Aortic smooth muscle cell (primary cell): ENCODE measurements around the gene CYSRT1. TPM values are rescaled to one million over a fixed set of nuclear protein-coding genes. Genes with fewer than 3 reads are reported as not detected.

ENCODE experiments used
- total RNA-seq: library from RNA; depleted of rRNA; stranded (reverse); fragments of >200 nt; gene quantifications from 2 replicates; pipeline ENCODE4 v1.2.3, GENCODE V29; 2014

CYSRT1 gene, protein sequence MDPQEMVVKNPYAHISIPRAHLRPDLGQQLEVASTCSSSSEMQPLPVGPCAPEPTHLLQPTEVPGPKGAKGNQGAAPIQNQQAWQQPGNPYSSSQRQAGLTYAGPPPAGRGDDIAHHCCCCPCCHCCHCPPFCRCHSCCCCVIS
- 0.87 and 1.2 TPM in 2 replicates for total RNA-seq

DNA sequence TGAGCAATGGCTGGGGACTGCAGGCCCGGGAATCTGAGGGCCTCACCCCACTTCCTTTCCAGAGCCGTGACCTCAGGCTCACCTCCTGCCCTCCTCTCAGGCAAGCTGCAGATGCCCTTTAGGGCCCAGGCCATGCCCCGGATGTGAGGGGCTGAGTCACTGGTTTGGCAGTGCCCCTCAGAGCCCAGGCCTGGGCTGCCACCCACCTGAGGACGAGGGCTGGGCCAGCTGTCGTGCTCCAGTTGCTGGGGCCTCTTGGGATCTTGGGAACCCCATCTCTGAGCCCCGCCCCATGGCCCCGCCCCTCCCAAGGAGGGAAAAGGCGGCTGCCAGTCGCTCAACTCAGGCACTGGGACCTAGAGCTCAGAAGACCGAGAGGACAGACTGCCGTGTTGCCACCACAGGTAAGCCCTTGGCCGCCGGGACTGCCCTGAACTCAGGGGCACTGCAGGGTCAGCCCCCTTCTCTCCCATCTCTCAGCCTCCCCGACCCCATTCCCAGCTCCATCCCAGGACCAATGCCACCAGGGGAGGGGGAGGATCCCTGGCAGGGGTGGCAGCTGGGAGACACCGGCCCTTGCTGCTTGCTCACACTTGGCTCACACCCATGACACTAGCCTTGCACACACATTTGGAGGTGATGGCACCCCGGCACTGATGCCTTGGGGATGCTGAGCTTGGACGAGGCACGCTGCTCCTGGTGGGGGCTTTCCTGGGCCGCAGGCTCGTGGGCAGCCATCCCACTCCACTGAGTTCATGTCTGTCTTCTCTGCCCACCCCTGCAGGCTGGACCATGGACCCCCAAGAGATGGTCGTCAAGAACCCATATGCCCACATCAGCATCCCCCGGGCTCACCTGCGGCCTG is at the start of gene CYSRT1:
CYSRT1 (plus strand) TSS at position 345 of the 865 bp plus-strand sequence; CDS start at position 793, 448 bp downstream.

DNA sequence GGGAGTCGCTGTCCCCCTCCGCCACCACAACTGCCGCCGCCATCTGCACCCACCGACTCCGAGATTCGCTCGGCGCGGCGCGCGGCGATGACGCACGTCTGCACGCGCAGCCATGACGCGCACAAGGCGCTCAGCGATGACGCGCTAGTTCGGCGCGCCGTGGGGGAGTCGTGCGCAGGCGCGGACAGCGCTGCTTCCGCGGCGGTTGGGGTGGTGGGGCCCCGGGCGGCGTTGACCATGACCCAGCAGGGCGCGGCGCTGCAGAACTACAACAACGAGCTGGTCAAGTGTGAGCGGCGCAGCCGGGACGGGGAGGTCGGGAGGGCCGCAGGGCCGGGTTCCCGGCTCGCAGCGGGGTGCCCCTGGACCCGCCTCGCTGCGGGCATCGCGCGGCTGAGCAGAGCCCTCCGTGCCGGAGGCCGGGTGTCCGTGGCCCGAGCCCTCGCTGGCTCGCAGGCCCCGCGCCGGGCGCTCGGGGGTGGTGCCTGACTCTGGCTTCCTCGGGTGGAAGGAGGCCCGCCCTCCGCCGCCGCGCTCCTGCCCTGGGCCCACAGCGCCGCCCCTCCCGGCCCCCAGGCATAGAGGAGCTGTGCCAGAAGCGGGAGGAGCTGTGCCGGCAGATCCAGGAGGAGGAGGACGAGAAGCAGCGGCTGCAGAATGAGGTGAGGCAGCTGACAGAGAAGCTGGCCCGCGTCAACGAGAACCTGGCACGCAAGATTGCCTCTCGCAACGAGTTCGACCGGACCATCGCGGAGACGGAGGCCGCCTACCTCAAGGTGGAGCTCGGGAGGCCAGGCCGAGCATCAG is 36.3 kb upstream of the CYSRT1 start, which contains the start of the genes ANAPC2 and SSNA1:
ANAPC2 (minus strand) TSS at position 71 of the 807 bp plus-strand sequence; CDS start at position 43, 28 bp downstream.
SSNA1 (plus strand) TSS at position 187 of the 807 bp plus-strand sequence; CDS start at position 238, 51 bp downstream.

DNA sequence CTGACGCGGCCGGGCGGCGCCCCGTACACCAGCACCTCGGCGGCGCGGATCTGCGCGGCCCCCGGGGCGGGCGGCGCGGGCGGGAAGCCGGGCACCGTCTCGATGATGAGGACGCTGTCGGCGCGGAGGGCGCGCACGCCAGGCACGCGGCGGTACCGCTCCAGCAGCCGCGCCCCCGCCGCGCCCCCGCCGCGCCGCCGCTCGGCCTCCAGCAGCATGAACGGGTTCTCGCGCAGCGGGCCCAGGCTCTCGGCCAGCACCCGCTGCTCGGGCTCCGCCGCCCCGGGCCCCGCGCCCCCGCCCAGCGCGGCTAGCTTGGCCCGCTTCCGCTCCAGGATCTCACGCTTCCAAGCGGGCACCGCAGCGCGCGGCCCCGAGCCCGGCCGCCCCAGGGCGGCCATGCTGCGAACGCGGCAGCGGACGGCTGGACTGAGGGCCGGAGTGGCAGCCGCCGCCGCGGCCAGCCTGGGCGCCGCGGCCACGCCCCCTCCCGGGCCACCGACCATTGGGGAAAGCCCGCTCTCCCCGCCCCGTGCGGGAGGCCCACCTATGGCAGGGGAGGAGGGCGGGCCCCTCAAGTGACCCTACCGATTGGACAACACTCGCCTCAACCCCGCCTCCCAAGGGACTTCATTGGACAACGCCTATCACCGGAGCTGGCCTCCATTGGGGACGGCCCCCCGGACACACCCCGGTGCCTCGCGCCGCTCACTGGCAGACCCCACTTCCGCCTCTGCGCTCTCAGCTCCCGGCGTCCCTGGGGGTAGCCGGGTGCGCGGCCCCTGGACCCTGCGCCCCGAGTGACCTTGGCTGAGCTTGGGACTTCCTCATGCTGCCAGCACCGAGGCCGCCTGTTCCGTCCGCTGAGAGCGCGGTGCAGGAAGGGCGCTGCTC is 24.4 kb upstream of the CYSRT1 start, which contains the start of gene TPRN:
TPRN (minus strand) TSS at position 431 of the 894 bp plus-strand sequence; CDS start at position 401, 30 bp downstream.

DNA sequence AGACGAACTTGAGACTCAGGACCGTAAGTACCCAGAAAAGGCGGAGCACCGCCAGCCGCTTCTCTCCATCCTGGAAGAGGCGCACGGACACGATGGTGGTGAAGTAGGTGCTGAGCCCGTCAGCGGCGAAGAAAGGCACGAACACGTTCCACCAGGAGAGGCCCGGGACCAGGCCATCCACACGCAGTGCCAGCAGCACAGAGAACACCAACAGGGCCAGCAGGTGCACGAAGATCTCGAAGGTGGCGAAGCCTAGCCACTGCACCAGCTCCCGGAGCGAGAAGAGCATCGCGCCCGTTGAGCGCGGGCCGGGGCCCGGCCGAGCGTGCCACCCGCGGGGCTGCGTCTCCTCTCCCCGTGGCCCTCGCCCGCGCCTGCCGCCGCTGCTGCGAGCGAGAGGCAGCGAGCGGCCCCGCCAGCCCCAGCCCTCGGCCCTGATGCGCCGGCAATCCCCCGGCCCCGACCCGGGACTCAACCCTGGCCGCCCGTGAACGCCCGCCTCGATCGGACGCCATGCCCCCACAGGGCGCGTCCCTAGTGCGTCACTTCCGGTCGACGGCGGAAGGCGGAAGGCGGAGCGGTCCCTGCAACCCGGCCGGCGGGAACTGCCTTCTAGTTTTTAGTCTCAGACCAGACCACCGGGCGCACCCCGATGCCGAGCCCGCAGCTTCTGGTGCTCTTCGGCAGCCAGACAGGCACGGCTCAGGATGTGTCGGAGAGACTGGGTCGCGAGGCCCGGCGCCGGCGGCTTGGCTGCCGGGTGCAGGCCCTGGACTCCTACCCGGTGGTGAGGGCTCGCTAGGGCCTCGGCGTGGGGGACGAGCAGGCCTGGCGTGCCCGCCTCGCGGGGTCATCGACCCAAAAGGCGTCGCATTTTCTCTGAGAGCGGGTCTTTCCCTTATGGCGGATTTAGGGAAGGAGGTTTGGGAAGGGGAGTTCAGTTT is 19.6 kb upstream of the CYSRT1 start, which contains the start of the genes NDOR1 and TMEM203:
NDOR1 (plus strand) TSS at position 575 of the 944 bp plus-strand sequence; CDS start at position 653, 78 bp downstream.
TMEM203 (minus strand) TSS at position 523 of the 944 bp plus-strand sequence; CDS start at position 289, 234 bp downstream.

DNA sequence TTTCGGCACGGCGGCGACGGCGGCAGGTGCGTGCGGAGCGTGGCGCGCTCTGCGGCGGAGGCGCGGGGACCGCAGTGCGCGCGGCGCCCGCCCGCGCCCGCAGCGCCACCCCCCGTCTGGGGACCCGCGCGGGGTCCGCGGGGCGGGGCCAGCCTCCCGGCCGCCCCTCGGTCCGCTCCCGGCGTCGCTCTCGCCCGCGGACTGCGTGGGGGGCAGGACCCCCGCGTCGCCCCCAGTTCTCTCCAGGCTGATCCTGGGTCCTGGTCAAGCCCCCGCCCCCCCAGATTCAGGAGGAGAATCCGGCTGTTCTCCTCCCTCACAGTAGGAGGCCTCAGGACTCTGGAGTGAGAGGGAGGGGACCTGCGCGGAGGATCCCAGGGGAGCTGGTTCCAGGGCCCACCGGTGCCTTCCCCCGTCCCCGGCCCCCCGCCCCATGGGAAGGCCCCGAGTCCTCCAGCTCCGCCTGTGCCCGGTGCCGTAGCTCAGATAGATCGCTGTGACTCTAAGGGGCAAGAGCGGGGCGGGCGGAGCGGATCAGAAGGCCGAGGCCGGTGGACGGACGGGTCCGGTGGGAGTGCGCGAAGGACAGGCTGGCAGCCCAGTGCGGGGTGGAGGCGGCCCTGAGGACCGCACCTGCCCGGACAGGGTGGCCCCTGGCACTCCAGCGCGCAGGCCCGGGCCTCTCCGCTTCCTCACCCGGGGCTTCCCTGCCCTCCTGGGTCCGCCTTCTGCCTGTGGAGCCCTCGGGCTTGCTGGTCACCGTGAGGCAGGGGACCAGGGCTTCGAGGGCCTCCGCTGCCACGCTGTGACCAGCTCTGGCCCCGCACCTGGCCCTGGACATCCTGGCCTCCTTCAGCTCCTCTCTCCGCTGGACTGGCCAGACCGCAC is 2.5 kb upstream of the CYSRT1 start, which contains the start of gene RNF208:
RNF208 (minus strand) TSS at position 51 of the 888 bp plus-strand sequence. CDS start 1,028 bp downstream, outside the sequence.

DNA sequence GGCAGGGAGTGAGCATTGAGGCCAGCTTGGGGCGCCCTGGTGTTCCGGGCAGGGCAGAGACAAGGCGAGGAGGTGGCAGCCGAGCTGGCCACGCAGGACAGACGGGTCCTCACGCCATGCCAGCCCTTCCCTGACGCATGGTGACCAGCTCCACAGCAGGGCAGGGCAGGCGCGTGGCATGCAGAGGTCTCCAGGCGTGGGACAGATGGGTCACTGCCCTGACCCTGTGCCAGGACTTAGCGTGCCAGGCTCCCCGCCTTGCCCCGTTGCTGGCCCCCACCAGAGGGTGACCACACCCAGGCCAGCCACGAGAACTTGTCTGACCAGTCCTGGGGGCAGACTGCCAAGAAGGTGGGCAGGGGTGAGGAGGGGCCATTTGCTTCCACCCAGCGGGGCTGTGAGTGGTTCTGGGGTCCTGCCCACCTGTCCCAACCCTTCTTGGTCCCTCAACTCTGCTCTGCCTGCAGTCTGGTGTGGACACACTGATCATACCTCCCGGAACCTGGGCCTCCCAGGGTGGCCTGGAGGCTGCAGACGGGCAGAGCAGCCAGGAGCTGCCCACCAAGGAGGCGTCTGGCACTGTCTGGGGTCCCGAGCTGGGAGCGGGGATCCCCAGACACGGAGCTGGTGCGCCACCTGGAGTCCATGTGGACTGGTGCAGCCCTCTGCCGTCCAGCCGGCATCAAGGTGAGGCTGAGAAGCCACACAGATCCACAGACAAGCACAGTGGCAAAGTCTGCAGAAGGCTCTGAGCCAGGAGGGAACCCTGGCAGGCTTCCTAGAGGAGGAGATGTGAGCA is 2.3 kb downstream of the CYSRT1 start, which contains the start of gene RNF224:
RNF224 (plus strand) TSS at position 449 of the 799 bp plus-strand sequence. CDS start 834 bp downstream, outside the sequence.

DNA sequence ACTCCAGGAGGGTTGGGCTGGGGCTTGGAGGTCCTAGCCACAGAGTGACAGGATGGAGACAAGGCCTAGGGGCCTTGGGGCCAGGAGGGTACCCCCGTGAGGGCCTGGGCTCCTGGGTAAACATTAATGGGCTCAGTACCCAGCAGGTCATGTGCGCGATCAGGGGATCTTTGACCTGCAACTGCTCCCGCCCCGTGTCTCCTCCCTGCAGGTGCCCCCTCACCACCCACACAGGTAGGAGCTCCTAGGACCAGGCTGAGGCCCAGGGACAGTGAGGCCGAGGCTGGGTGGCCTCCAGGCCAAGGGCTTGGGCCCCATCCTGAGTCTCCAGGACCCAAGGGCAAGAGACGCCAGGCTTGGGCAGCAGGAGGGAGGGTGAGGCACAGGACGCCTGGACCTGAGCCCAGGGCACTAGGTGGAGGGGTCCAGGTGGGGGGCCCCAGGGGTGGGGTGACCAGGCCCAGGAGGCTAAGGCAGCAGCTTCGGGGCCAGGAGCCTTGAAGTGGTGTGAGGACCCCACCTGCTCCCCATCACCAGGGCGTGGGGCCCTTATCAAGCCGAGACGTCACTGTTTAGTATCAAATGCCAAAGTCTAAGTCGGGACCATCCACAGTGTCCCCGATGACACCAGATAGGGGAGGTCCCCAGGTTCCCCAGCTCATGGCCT is 5.9 kb downstream of the CYSRT1 start, which contains the start of gene SLC34A3:
SLC34A3 (plus strand) TSS at position 197 of the 667 bp plus-strand sequence. CDS start 802 bp downstream, outside the sequence.

DNA sequence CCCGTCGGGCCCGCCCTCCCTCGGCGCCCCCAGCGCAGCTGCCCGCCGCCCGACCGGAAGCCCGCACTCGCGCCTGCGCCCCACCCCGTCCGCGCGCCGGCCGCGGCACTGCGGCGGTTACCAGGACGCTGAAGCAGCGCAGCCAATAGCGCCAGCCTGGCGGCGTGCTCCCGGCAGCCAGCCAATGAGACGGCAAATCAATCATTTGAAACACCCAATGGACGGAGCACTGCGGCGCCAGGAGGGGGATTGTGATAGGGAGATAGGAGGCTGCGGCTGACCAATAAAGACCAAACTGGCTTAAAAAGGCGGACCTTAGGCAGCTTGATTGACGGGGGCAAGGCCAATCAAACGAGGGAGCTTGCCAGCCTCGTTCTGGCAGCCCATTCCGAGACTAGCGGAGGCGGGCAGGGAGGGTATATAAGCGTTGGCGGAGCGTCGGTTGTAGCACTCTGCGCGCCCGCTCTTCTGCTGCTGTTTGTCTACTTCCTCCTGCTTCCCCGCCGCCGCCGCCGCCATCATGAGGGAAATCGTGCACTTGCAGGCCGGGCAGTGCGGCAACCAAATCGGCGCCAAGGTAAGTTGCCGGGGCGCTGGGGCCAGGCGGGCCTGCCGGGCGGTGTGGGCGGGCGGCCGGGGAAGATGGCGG is 16.0 kb downstream of the CYSRT1 start, which contains the start of gene TUBB4B:
TUBB4B (plus strand) TSS at position 447 of the 649 bp plus-strand sequence; CDS start at position 521, 74 bp downstream.

DNA sequence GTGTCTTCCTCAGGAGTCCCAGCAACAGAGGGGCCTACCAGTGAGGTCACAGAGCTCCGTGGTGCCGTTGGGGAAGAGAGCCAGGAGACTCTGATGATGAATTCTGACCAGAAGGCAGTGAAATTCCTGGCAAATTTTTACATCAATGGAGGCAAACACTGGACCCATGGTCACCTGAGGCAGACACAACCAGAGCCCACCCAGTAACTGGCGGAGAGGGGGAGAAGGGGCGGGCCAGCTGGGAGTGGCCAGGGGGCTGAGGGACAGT is 26.2 kb downstream of the CYSRT1 start, which contains the start of gene STPG3:
STPG3 (plus strand) TSS at position 93 of the 268 bp plus-strand sequence; CDS start at position 94, 1 bp downstream.

DNA sequence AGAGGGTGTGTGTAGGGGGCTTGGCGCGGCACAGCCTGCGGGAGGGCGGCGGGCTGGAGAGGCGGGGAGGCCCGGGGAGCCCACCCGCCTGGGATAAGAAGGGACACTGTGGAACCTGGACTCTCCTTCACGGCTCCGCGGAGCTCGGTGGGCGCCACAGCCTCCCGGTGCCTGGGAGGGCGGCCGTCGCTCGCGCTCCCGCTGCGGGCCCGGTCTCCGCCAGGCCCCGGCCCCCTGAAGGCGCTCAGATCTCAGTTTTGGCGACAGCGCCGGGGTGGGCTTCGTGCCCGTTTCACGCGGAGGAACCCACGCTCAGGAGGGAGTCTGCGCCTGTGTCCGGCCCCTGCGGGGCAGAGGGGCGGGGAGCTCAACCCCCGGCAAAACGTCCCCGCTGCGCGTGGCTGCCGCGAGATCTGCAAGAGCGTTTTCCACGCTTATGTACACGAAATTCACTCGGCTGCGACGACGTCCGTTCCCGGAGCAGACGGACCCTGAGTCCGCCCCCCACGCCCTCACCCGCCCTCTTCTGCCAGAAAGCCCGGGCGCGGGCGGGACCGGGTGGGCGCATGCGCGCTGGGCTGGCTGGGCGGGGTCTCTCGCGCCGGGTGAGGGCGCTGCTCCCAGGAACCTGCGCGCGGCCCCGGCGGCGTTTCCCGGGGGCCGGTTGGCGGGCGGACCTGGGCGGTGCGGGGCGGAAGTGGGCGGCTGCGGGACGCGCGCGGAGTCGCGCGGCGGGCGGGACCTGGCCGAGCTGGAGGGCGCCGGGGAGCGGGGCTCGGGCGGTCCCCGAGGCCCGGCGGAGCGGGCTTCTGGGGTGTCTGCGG is 29.9 kb downstream of the CYSRT1 start, which contains the start of gene NELFB:
NELFB (plus strand) TSS at position 704 of the 824 bp plus-strand sequence.

Other genes starting within 250 kb of the CYSRT1 start
- 9.8 and 21.8 TPM in 2 replicates for gene PTGDS, start 247.7 kb upstream of the CYSRT1 start, total RNA-seq
- gene LCNL1, start 242.2 kb upstream of the CYSRT1 start, total RNA-seq = 0.44 and 1.6 TPM in 2 replicates
- gene PAXX, start 232.8 kb upstream of the CYSRT1 start, total RNA-seq = 11.6 and 15.6 TPM in 2 replicates
- 4.8 and 5.2 TPM in 2 replicates for gene CLIC3, start 228.6 kb upstream of the CYSRT1 start, total RNA-seq
- gene ABCA2, start 196.9 kb upstream of the CYSRT1 start, total RNA-seq = 33.4 and 40.3 TPM in 2 replicates
- gene FUT7, start 193.1 kb upstream of the CYSRT1 start, total RNA-seq = not detected in 2 replicates
- gene NPDC1, start 179.0 kb upstream of the CYSRT1 start, total RNA-seq = 21.4 and 28.4 TPM in 2 replicates
- not detected in 2 replicates for gene ENTPD2, start 171.1 kb upstream of the CYSRT1 start, total RNA-seq
- gene SAPCD2, start 154.6 kb upstream of the CYSRT1 start, total RNA-seq = 5.1 and 7.7 TPM in 2 replicates
- gene UAP1L1, start 147.7 kb upstream of the CYSRT1 start, total RNA-seq = 14.0 and 19.0 TPM in 2 replicates
- 84.3 and 90.3 TPM in 2 replicates for gene MAN1B1, start 138.2 kb upstream of the CYSRT1 start, total RNA-seq
- gene DPP7, start 110.4 kb upstream of the CYSRT1 start, total RNA-seq = 83.8 and 87.8 TPM in 2 replicates
- gene GRIN1, start 86.0 kb upstream of the CYSRT1 start, total RNA-seq = 0.06 and 0.13 TPM in 2 replicates
- not detected in 2 replicates for gene LRRC26, start 55.1 kb upstream of the CYSRT1 start, total RNA-seq
- not detected in 2 replicates for gene TMEM210, start 53.1 kb upstream of the CYSRT1 start, total RNA-seq
- gene ANAPC2, start 36.6 kb upstream of the CYSRT1 start, total RNA-seq = 21.9 and 23.6 TPM in 2 replicates
- 73.2 and 78.1 TPM in 2 replicates for gene SSNA1, start 36.5 kb upstream of the CYSRT1 start, total RNA-seq
- 5.2 and 5.8 TPM in 2 replicates for gene TPRN, start 24.4 kb upstream of the CYSRT1 start, total RNA-seq
- 28.7 and 34.1 TPM in 2 replicates for gene TMEM203, start 19.5 kb upstream of the CYSRT1 start, total RNA-seq
- gene NDOR1, start 19.5 kb upstream of the CYSRT1 start, total RNA-seq = 3.1 and 3.3 TPM in 2 replicates
- 0.40 and 0.50 TPM in 2 replicates for gene RNF208, start 2.9 kb upstream of the CYSRT1 start, total RNA-seq
- 0.12 and 0.13 TPM in 2 replicates for gene RNF224, start 2.3 kb downstream of the CYSRT1 start, total RNA-seq
- 0.06 and 0.13 TPM in 2 replicates for gene SLC34A3, start 5.7 kb downstream of the CYSRT1 start, total RNA-seq
- 144 and 225 TPM in 2 replicates for gene TUBB4B, start 16.1 kb downstream of the CYSRT1 start, total RNA-seq
- gene STPG3, start 26.1 kb downstream of the CYSRT1 start, total RNA-seq = not detected in 2 replicates
- gene NELFB, start 30.2 kb downstream of the CYSRT1 start, total RNA-seq = 44.7 and 51.8 TPM in 2 replicates
- 35.2 and 35.7 TPM in 2 replicates for gene TOR4A, start 52.6 kb downstream of the CYSRT1 start, total RNA-seq
- 0.25 and 0.53 TPM in 2 replicates for gene NRARP, start 77.1 kb downstream of the CYSRT1 start, total RNA-seq
- 7.1 and 8.6 TPM in 2 replicates for gene EXD3, start 198.0 kb downstream of the CYSRT1 start, total RNA-seq
- gene NOXA1, start 198.2 kb downstream of the CYSRT1 start, total RNA-seq = 0.53 and 0.56 TPM in 2 replicates
- gene ENTPD8, start 216.2 kb downstream of the CYSRT1 start, total RNA-seq = under 0.01 and 0.06 TPM in 2 replicates
- gene NSMF, start 234.2 kb downstream of the CYSRT1 start, total RNA-seq = 14.3 and 17.3 TPM in 2 replicates